Heart right ventricle (tissue), 16 donors: ENCODE results near the gene EMC9. TPM values are rescaled to one million over a fixed set of nuclear protein-coding genes. Genes with fewer than 3 reads are reported as not detected.

ENCODE experiments used
- ATAC-seq, 8 donors: fragments of 200-7000 bp; cut with Tn5 transposase; one replicate each; pipeline ENCODE4 v1.9.1; 2020; ENCODE audit warnings: mild to moderate bottlenecking in 8 of 8, moderate library complexity in 8 of 8, moderate number of reproducible peaks in 1 of 8
- DNase-seq, 2 donors: peaks; one replicate each; pipeline ENCODE4 v3.0.0-alpha.2; 2020
- H3K27ac ChIP-seq, 10 donors: fragments of 200-600 bp; sonication (generic) in 2 of 10; one replicate each; pipeline versions ENCODE4 v1.5.0 to v1.8.0; 2020 to 2022; ENCODE audit warnings: mild to moderate bottlenecking in 3 of 10
- H3K27me3 ChIP-seq, 7 donors: fragments of 200-600 bp; one replicate each; pipeline ENCODE4 v1.8.0; 2021 to 2022; ENCODE audit warnings: mild to moderate bottlenecking in 2 of 7
- H3K36me3 ChIP-seq, 9 donors: fragments of 200-600 bp; sonication (generic) in 1 of 9; one replicate each; pipeline versions ENCODE4 v1.5.0 to v1.8.0; 2020 to 2022; ENCODE audit warnings: mild to moderate bottlenecking in 2 of 9
- H3K4me1 ChIP-seq, 9 donors: fragments of 200-600 bp; sonication (generic) in 1 of 9; one replicate each; pipeline versions ENCODE4 v1.5.0 to v1.8.0; 2020 to 2022; ENCODE audit warnings: mild to moderate bottlenecking in 4 of 9
- H3K4me3 ChIP-seq, 10 donors: fragments of 200-600 bp; sonication (generic) in 2 of 10; one replicate each; pipeline versions ENCODE4 v1.5.0 to v1.8.0; 2020 to 2022; ENCODE audit warnings: mild to moderate bottlenecking in 7 of 10, moderate library complexity in 2 of 10
- H3K9me3 ChIP-seq, 11 donors: fragments of 200-600 bp in 10 of 11; sonication (generic) in 2 of 11; one replicate each; pipeline versions ENCODE4 v1.5.0 to v1.8.0; 2013 to 2022; ENCODE audit warnings: mild to moderate bottlenecking in 2 of 11, control low read depth in 1 of 11, moderate library complexity in 1 of 11
- WGBS, 2 donors: extraction: QIAGEN DNeasy Blood & Tissue Kit; methylation state at CpG; one replicate each; pipeline ENCODE4 v1.1.7; 2013; ENCODE audit warnings: inconsistent platforms in 1 of 2; 5-methylcytosine and 5-hydroxymethylcytosine counted together
- intact Hi-C, 10 donors: fragments of 100-400 bp; cut with DNase I; formaldehyde crosslinking; loops; one replicate each; pipeline versions ENCODE4 v1.11.1 to v1.14.2; 2022
- polyA plus RNA-seq, 2 donors: library from polyadenylated mRNA; stranded (reverse); fragments of 200-250 nt; gene quantifications; one replicate each; pipeline ENCODE4 v1.2.3, GENCODE V29; 2013
- total RNA-seq, 10 donors: library from RNA; stranded (reverse); fragmentation: NEBNext Ultra II Directional in 3 of 10; extraction: Animal tissue kit (Norgen Biotek cat#: 25700) in 3 of 10; gene quantifications; one replicate each; pipeline versions ENCODE4 v1.2.1 to v1.2.4, GENCODE V29; 2021 to 2023
- TF ChIP-seq, protein P1 (sequence below), 9 donors: fragments of 200-600 bp; sonication (generic) in 2 of 9; IDR thresholded peaks; one replicate each; pipeline versions ENCODE4 v1.5.0 to v1.8.0; 2021 to 2022; ENCODE audit warnings: antibody characterized with exemption in 9 of 9, mild to moderate bottlenecking in 5 of 9, moderate library complexity in 1 of 9
- donor health status: Arrhythmogenic right ventricular cardiomyopathy.
- donor health status: ischemic (EF 13 %, LVEDD 7.1; RV severe dilation, severe dysfunction).
- donor health status: healthy with polysubstance abuse.
- donor health status: DM: no; HTN: yes; CAD: no.
- donor health status: DM: no; HTN: no; CAD: no.
- donor health status: ischemic (EF 25% LVEDD 6.9; RV normal size, moderate dysfunction).
- donor health status: ischemic (EF 25% LVEDD 5.7; RV mildly dilated, moderate dysfunction).
- donor health status: healthy.
- donor health status: DM: yes; HTN: yes; CAD: no.
- donor health status: Ischemic cardiomyopathy.
- donor health status: ischemic (EF 35%, LVEDD 5.7; RV mildly dilated, moderate dysfunction).
- donor health status: nonischemic (EF 11% LVEDD 7.7; RV severe dilation, severe dysfunction).
- donor health status: DM: yes; HTN: yes; CAD: no.
- donor health status: PGD.
- donor health status: ischemic (EF 29% LVEDD 5.4; RV normal size, mild dysfunction).
- donor health status: nonischemic (EF 23%, LVEDD 6.1; RV moderate dilation, normal function).

EMC9 gene
- total and polyA plus RNA-seq, 12 donors, result 10.2 to 44.3 (median 14.4) TPM

DNA sequence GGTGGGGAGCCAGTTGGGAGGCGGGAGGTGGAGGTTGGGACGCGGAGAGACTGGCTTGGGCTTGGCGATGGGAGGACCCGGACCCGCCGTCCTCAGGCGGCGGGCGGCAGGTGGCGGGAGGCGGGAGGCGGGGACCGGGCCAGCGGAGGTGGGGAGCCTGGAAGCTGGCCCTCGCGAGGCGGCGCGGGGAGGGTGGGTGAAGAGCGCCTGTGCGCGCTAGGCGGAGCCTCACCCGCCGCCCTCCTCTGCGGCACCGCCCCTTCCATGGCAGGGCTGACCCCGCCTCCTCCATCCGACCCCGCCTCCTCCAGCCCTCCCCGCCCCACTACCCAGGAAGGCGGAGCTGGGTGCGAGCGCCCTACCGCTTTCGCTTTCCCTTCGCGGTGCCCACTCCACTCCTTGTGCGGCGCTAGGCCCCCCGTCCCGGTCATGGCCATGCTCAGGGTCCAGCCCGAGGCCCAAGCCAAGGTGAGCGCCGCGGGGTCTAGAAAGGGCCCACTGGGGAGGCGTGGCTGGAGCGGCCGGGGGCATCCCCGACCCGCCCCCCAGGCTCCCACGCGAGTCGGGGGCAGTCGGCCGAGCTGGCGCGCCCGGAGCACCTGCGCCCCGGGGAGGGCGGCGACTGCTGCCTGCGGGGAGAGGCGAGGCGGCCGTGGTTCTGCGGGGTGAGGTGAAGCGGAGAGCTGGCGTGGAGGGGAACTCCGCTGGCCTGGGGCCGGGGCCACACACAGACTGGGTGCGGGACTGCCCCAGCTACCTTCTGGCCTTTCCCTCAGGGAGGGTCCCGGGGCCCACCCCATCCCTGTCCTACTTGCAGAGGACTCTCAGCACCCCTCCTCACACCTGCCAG, 5.3 kb downstream of the EMC9 start, which contains the start of gene PSME1:
PSME1 (plus strand) TSS at position 361 of the 850 bp plus-strand sequence; CDS start at position 430, 69 bp downstream.
- intact Hi-C loops, result no loop called here
- TF ChIP-seq, protein P1, sequence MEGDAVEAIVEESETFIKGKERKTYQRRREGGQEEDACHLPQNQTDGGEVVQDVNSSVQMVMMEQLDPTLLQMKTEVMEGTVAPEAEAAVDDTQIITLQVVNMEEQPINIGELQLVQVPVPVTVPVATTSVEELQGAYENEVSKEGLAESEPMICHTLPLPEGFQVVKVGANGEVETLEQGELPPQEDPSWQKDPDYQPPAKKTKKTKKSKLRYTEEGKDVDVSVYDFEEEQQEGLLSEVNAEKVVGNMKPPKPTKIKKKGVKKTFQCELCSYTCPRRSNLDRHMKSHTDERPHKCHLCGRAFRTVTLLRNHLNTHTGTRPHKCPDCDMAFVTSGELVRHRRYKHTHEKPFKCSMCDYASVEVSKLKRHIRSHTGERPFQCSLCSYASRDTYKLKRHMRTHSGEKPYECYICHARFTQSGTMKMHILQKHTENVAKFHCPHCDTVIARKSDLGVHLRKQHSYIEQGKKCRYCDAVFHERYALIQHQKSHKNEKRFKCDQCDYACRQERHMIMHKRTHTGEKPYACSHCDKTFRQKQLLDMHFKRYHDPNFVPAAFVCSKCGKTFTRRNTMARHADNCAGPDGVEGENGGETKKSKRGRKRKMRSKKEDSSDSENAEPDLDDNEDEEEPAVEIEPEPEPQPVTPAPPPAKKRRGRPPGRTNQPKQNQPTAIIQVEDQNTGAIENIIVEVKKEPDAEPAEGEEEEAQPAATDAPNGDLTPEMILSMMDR (IDR thresholded peaks at IDR 0.05), result peak in 2 of 9 donors; percentile 2 to 24
- Histone ChIP-seq H3K36me3 (peaks cover 0 to 29% (median 20%) of the 10 kb centered on the region in 9 donors), H3K9me3 (no peaks in the 10 kb centered on the region), H3K4me1 (peaks cover 19 to 76% (median 58%) of the 10 kb centered on the region in 9 donors), H3K27ac (peak within 1 kb of the TSS; percentile 82 to 99 (median 96)), H3K27me3 (no peaks in the 10 kb centered on the region), H3K4me3 (peak within 1 kb of the TSS; percentile 78 to 100 (median 99))
- peak; percentile 88 to 97 (median 92) for ATAC-seq
- WGBS, 2 donors, result 1% methylated on average over 45 to 69 of the region's 75 CpGs
- DNase-seq, result peak; percentile 93 to 96

DNA sequence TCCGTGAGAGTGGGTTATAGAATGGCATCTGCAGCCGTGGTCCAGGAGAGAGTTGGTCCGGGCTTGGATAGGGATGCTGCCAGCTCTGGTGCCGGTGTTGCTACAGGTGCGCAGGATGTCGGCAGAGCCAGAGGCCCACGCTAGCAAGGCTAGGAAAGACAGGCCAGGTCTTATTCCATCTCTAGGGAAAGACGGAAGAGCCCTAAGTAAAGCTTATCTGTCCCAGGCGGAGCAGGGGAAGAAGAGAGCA, 5.9 kb downstream of the EMC9 start:
- intact Hi-C loops, result no loop called here
- H3K4me1 ChIP-seq, result peaks cover 24 to 78% (median 63%) of the 10 kb centered on the region in 9 donors
- no peak for ATAC-seq
- peak overlapping the region; percentile 51 to 99 (median 95) for H3K27ac ChIP-seq
- TF ChIP-seq, protein P1 (IDR thresholded peaks at IDR 0.05), result no peak
- H3K9me3 ChIP-seq, result no peaks in the 10 kb centered on the region
- no peaks in the 10 kb centered on the region for H3K27me3 ChIP-seq
- no peak for DNase-seq
- peaks cover 0 to 29% (median 20%) of the 10 kb centered on the region in 9 donors for H3K36me3 ChIP-seq
- peak overlapping the region; percentile 78 to 100 (median 99) for H3K4me3 ChIP-seq
- WGBS, 2 donors, result 2 to 3% methylated on average over 9 of the region's 9 CpGs

DNA sequence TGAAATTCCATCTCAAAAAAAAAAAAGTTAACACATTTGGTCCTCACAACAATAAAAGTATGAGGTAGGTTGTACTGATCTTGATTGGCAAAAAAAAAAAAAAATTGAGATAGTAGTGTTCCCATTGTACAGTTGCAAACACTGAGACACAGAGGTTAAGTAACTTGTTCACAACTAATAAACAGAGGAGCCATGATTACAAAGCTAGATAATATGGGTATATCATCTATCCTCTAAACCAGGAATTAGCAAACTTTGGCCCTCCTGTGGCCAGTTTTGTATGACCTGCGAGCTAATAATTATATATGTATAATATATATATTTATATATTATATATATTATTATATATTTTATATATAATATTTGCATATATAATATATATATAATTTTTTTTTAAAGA, 7.7 kb downstream of the EMC9 start:
- intact Hi-C loops, result no loop called here

DNA sequence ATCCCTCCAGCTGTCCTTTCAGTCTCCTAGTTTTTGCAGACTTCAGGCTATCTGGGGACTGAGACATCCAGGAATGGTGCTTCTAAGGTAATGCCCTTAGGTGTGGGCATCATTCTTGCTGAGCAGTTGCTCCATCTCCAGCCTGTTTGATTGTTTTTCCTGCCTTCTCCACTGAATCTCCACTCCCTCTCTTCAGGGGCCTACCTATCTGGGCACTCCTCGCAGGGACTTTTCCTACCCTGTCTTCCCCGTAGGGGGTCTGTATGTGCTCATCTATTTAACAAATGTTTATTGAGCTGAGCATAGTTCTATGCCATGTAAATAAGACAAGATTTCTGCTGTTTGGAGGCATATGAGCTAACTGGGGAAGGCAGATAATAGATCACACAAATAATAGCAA, 8.4 kb downstream of the EMC9 start:
- H3K36me3 ChIP-seq, result peaks cover 0 to 10% (median 4%) of the 10 kb centered on the region in 9 donors
- H3K4me1 ChIP-seq, result peaks cover 21 to 58% (median 42%) of the 10 kb centered on the region in 9 donors
- peak overlapping the region in 7 of 10 donors; percentile 10 to 50 (median 41) for H3K4me3 ChIP-seq
- TF ChIP-seq, protein P1 (IDR thresholded peaks at IDR 0.05), result no peak
- peak overlapping the region in 8 of 10 donors; percentile 92 to 98 (median 94) for H3K27ac ChIP-seq
- WGBS, 2 donors, result 59 to 69% methylated on average over 2 of the region's 2 CpGs
- intact Hi-C loops, result no loop called here
- H3K9me3 ChIP-seq, result no peaks in the 10 kb centered on the region
- no peaks in the 10 kb centered on the region for H3K27me3 ChIP-seq
- DNase-seq (no peak), ATAC-seq (no peak)

More for the DNA sequence above, 7.7 kb downstream of the EMC9 start:
- 94 to 100% methylated on average over 1 of the region's 1 CpG for WGBS, 2 donors
- peaks cover 21 to 64% (median 50%) of the 10 kb centered on the region in 9 donors for H3K4me1 ChIP-seq
- TF ChIP-seq, protein P1 (IDR thresholded peaks at IDR 0.05), result no peak
- H3K9me3 ChIP-seq, result no peaks in the 10 kb centered on the region
- ATAC-seq (no peak), DNase-seq (no peak)
- no peak overlapping the region for H3K27ac ChIP-seq
- H3K4me3 ChIP-seq, result no peak overlapping the region
- H3K27me3 ChIP-seq, result no peaks in the 10 kb centered on the region
- H3K36me3 ChIP-seq, result peaks cover 0 to 18% (median 11%) of the 10 kb centered on the region in 9 donors
